COLO829 (cell line): ENCODE results near the gene LDHB.
"Not testable (repeated sequence)": the region's sequence is repeated elsewhere in the genome, so short reads cannot be mapped to it uniquely, and the experiment has no call there.

Source experiments
- DNase-seq: peaks from one replicate; pipeline ENCODE4 v3.0.0; 2012; ENCODE audit warnings: low spot score

LDHB gene

DNA sequence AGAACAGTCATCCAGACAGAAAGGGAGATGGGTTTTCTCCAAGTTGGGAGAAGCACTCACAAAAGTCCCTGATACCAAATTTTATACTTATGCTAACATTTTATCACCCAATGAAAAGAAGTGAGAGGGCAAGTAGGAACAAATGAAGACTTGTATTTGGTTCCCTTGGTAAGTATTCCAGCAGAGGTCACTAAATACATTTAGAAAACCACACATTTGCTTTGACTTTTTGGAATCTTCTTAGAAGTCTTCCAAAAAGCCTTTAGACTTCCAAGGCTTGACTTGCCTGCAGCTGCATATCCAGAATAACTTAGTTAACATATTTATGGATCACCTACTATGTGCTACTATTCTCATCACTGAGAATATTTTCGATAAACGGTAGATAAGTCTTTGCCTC, 49.9 kb downstream of the LDHB start:
- DNase-seq, result peak; percentile 6

DNA sequence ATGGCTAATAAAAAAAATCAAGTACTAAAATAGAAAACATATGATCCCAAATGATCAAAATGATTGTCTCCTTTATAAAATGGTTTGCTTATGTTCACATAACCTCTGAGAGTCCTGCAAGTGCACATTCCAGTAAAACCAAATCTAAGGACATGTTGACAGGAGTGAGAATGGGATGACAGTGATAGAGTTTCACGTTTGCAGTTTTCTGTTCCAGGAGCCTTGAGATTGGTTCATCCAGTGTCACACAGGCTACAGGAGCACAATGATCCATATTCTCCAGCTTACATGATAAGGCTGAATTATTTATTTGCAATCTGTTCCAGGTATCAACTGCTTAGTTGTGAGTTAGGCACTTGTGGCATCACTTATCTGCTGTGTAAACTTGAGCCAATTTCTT, 51.5 kb downstream of the LDHB start:
- no peak for DNase-seq

DNA sequence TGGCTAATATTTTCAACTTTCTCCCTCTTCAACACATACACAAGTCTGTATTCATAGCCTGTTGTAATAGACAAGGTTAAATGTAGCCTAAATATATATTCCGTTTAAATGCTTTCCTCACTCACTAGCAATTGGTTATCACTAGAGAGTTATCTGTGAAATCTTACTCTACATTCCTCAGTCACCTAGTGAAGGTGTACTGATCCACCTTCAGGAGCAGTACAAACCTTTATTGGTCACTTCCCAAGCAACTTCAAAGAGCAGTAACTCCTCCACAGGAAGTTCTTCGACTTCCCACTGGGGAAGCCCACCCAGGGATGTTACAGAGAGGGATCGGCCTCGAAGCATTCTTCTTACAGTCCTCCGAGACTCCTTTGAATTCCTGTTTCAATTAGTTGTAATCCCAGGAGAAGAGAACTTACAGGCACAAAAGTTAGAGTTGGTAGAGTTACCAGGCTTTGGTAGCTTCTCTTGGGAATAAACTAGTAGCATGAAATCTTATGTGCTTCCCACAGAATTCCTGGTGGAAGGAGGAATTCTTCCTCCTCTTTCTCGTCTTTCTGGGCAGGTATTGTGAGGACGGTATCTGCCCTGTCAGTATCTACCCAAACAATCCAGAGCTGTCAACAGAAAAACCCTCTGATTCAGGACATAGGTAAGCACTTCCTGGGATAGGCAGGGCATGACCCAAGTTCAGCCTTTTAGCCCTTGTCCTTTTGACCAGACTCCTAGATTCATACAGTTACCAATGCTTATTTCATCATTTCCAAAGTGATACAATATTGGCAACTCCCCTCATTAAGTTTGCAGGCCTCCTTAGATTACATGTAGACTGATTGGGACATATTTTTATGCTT, 53.2 kb downstream of the LDHB start, which contains the start of gene GYS2:
Gene GYS2, minus strand, starts transcription at position 603 of the 857 bp plus-strand sequence. Its CDS starts 255 bp downstream, at position 348.
- DNase-seq, result no peak

DNA sequence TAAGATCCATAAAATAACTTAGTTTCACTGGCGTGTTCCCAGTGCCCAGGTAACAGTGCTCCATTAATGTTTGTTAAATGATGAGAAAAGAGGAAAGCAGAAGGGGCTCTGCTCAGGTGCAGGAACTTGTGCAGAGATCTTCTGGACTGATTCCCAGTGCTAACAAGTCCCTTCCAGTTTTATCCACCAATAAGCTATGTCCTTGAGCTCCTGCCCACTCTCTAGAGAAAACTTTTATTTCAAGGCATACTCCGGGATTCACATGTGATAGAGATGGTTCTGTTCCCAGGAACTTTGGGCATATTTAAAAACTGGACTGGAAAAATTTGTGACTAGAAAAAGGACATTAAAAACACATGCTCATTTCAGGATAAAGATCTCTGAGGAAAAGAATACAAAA, 54.9 kb downstream of the LDHB start:
- no peak for DNase-seq

DNA sequence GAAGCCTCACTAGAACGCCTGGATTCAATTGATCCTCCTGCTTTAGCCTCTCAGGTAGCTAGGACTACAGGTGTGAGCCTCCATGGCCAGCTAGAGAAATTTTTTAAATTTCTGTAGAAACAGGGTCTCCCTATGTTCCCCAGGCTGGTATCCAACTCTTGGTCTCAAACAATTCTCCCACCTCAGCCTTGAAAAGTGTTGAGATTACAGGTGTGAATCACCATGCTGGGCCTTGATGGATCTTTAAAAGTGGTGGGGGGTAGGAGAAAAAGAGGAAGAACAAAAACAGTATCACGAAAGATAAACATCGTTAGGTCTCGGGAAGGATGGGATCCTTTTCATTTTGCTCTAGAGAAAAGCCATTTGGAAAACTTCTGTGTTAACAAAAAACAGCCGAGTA, 57.4 kb downstream of the LDHB start:
- no peak for DNase-seq

DNA sequence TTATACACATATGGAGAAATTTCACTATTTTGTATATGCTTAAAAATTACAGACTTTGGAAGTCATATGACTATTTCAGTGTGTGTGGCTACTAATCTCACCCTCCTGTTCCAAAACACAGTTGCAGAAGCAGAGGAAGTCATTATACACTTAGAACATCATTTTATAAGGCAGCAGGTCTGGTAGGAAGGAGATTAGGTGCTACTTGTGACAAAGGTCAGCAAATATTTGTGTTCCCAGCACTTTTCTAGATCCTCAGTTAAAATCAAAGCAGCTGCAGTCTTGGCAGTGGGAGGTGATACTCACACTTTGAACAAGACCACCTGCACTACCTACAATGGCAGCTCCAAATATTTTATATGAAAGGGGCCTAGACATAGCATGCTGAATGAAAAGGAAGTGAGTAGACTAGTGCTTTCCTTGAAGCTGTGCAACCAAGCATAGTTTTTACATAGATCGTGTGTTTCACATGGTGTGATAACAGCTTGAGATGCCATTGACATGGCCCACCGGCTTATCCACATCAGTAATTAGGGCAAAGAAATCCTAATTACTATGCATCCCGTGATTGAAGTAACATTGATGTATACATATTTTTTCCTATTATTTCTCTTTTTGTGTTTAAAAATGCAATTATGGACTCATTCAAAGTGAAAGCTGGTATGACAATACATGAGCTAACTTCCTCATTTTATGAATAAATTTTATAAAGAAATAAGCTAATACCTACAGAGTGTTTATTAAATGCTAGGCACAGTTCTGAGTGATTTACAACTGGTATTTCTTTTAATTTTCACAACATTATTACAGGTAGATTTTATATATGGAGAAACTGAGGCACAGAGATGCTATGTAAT, 58.3 kb downstream of the LDHB start:
- no peak for DNase-seq

DNA sequence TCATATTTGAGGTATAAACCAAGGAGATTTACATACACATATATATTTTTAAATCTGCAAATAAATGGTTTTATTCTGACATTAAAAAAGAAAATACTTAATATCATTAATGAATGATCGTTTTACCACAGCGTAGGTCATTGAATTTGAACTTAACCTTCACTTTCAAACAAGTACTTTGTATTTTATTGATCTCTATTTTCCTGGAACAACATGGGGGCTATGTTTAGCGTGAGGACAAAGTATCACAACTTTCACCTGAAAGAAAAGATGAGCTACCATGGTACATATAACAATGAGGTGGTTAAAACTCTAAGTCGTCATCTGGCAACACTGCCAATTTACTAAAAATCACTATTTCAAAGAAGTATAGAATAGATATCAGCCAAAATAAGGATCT, 59.0 kb downstream of the LDHB start:
- DNase-seq, result no peak

DNA sequence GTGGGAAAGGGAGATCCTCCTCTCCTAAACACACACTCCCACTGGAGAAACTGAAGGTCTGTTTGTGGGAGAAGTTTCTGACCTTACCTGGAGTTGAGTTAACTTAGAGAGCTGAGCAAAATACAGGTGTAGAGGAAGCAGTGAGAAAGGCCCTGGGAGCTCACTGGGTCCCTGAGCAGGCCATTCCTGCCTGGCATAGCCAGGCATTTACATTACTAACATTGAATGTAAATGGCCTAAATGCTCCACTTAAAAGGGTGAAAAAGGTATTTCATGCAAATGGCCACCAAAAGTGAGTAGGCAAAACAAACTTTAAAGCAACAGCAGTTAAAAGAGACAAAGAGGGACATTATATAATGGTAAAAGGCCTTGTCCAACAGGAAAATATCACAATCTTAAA, 62.3 kb downstream of the LDHB start:
- not testable (repeated sequence) for DNase-seq

DNA sequence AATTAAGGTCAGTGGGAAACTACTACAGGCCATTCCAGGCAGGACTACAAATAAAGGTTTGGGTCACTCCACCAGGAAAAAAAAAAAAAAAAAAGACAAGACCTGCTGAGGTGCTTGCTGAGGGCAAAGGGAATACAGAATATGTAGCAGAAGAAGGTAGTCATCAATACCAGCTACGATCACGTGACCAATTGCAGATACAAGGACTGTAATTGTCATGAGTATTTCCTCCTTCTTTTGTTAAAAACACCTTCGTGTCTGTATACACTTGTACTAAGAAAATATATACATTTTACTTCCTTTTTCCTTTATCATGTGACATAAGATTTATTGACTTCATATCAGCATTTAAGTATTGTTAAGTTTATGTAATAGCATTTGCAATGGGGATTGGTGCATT, 72.2 kb downstream of the LDHB start:
- no peak for DNase-seq
